ENCODE data around the gene SOX15. TPM values are rescaled to one million over a fixed set of nuclear protein-coding genes. Genes with fewer than 3 reads are reported as not detected.
A peak's percentile ranks its signal among the peaks of the same experiment; 100 is the strongest.

SOX15 gene
- total RNA-seq, 4 donors from 2014 or later = 1.9 to 2.7 (median 2.4) TPM; not detected in 1

DNA sequence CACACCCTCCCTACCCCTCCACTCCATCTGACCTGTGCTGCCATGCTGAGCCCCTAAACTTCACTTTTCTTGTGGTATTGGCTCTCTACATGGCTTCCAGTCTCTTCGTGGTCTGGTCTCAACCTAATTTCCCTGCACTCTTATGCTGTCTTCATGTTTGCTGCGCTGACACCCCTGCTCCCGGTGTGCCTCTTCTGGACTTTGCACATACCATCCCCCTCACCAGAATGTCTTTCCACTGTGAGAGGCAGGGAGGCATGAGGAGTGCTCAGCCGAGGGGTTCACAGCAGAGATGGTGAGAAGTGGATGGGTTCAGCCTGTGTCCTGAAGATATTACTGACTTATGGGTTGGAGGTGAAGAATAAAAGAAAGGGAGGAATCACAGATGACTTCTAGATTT is 38.5 kb downstream of the SOX15 start:
- no peak overlapping the region for H3K4me3 ChIP-seq
- H3K4me1 ChIP-seq = peaks cover 0 to 19% (median 13%) of the 10 kb centered on the region in 4 donors

DNA sequence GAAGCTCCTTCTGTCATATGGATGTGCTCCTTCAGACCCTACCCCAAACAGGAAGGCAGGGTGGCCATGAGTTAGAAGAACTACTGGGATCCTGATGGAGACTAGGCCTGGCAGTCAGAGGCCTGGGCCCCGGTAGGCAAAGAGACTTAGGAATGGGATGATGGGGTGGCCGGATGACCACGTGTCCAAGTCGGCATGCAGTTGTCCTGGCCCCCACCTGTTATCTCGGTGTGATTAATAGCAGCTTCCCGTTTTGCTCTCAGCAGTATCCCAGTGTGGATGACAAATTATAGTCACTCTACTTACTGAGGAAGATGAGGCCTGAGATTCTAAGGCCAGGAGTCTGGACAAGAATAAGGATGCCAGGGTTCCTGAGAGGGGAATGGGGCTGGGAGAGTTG is 39.5 kb downstream of the SOX15 start:
- Histone ChIP-seq H3K4me1 (peaks cover 0 to 19% (median 13%) of the 10 kb centered on the region in 4 donors), H3K27me3 (no peaks in the 10 kb centered on the region), H3K4me3 (no peak overlapping the region), H3K9me3 (no peaks in the 10 kb centered on the region), H3K27ac (peak overlapping the region in 2 of 4 donors; percentile 91 to 94), H3K36me3 (no peaks in the 10 kb centered on the region)
- DNase-seq = no peak
- TF ChIP-seq POLR2A (IDR thresholded peaks at IDR 0.05) (no peak), CTCF (IDR thresholded peaks at IDR 0.05) (no peak)

More for the DNA sequence above, 38.5 kb downstream of the SOX15 start:
- DNase-seq = no peak
- Histone ChIP-seq H3K27ac (peak overlapping the region in 1 of 4 donors; percentile 80), H3K9me3 (no peaks in the 10 kb centered on the region), H3K36me3 (no peaks in the 10 kb centered on the region), H3K27me3 (no peaks in the 10 kb centered on the region)
- TF ChIP-seq POLR2A (IDR thresholded peaks at IDR 0.05) = no peak

GRCh38 chr17:7549401-7550055 is 40.4 kb downstream of the SOX15 start:
- no peaks in the 10 kb centered on the region for H3K36me3 ChIP-seq
- H3K27ac ChIP-seq = peak overlapping the region; percentile 85 to 94 (median 92)
- H3K4me1 ChIP-seq = peaks cover 0 to 19% (median 13%) of the 10 kb centered on the region in 4 donors
- H3K9me3 ChIP-seq = no peaks in the 10 kb centered on the region
- peak overlapping the region; percentile 64 to 80 (median 72) for H3K4me3 ChIP-seq
- peak in 2 of 3 donors; percentile 55 to 57 for DNase-seq
- no peaks in the 10 kb centered on the region for H3K27me3 ChIP-seq
- TF ChIP-seq POLR2A (IDR thresholded peaks at IDR 0.05) (no peak), CTCF (IDR thresholded peaks at IDR 0.05) (no peak)

- peak within 1 kb of the TSS; percentile 85 to 94 (median 92) for H3K27ac ChIP-seq
- TF ChIP-seq POLR2A (IDR thresholded peaks at IDR 0.05) = peak in 1 of 2 donors; percentile 40
- TF ChIP-seq CTCF (IDR thresholded peaks at IDR 0.05) = peak in 3 of 6 experiments; percentile 5 to 16 (median 10)
- no peaks in the 10 kb centered on the region for H3K9me3 ChIP-seq
- DNase-seq = peak; percentile 74 to 88 (median 81)
- H3K4me3 ChIP-seq = peak within 1 kb of the TSS; percentile 64 to 80 (median 72)
- H3K4me1 ChIP-seq = peaks cover 0 to 19% (median 13%) of the 10 kb centered on the region in 4 donors
- H3K36me3 ChIP-seq = no peaks in the 10 kb centered on the region
- H3K27me3 ChIP-seq = no peaks in the 10 kb centered on the region
Observed at GRCh38 chr17:7548585-7549400, 41.1 kb downstream of the SOX15 start, which contains the start of gene TNFSF12. Gene TNFSF12, plus strand, starts transcription at chr17:7549058. Its CDS starts 96 bp downstream, at chr17:7549154.

DNA sequence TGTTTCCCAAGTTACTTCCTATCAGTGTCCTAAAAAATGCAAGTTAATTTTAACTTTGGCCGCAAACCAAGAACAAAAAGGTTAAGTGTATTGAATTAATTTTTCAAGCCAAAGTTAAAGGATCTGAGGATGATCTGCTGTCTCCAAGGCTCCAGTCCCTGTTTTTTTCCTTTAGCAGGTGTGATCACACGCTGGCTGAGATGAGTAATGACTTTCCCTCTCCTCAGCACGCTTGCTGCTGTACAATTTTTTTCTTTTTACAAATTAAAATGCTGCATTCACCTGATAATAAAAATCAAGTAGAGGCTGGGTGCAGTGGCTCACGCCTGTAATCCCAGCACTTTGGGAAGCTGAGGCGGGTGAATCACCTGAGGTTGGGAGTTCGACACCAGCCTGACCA is 45.0 kb downstream of the SOX15 start:
- H3K4me1 ChIP-seq = peaks cover 0 to 13% (median 9%) of the 10 kb centered on the region in 4 donors
- DNase-seq = no peak
- H3K36me3 ChIP-seq = no peaks in the 10 kb centered on the region
- no peaks in the 10 kb centered on the region for H3K27me3 ChIP-seq
- no peak overlapping the region for H3K27ac ChIP-seq
- no peaks in the 10 kb centered on the region for H3K9me3 ChIP-seq
- no peak overlapping the region for H3K4me3 ChIP-seq
- TF ChIP-seq CTCF (IDR thresholded peaks at IDR 0.05) = no peak
- TF ChIP-seq POLR2A (IDR thresholded peaks at IDR 0.05) = no peak

Measured in Peyer's patch (tissue), 4 donors.